GM19351 (cell line): ENCODE results near the gene CCDC82.
"Not testable (repeated sequence)": the region's sequence is repeated elsewhere in the genome, so short reads cannot be mapped to it uniquely, and the experiment has no call there.

Experiments used
- ATAC-seq: cut with Tn5 transposase; IDR thresholded peaks from one replicate; pipeline ENCODE4 v1.9.1; 2021; ENCODE audit warnings: mild to moderate bottlenecking, moderate library complexity; ENCODE audit not compliant: unreplicated experiment

The CCDC82 gene

GRCh38 chr11:96389720-96390487 is at the start of gene CCDC82, which contains the start of gene JRKL:
Gene CCDC82, minus strand, starts transcription at chr11:96389912. Its CDS starts 5,165 bp downstream, at chr11:96384747.
Gene JRKL, plus strand, starts transcription at chr11:96390013. Its CDS starts 637 bp downstream, at chr11:96390650.
- peak; percentile 87 for ATAC-seq

- ATAC-seq: not testable (repeated sequence)
Measured at GRCh38 chr11:96432654-96433053, 42.9 kb upstream of the CCDC82 start.

GRCh38 chr11:96430668-96431067 is 41.0 kb upstream of the CCDC82 start:
- ATAC-seq: no peak

- no peak for ATAC-seq
Measured at GRCh38 chr11:96424693-96425092, 35.0 kb upstream of the CCDC82 start.

GRCh38 chr11:96413408-96413807 is 23.7 kb upstream of the CCDC82 start:
- no peak for ATAC-seq

GRCh38 chr11:96412761-96413381 is 23.2 kb upstream of the CCDC82 start:
- ATAC-seq: no peak

GRCh38 chr11:96411412-96411811 is 21.7 kb upstream of the CCDC82 start:
- ATAC-seq: not testable (repeated sequence)

GRCh38 chr11:96400697-96401096 is 11.0 kb upstream of the CCDC82 start:
- ATAC-seq: no peak

- no peak for ATAC-seq
Measured at GRCh38 chr11:96397863-96398262, 8.2 kb upstream of the CCDC82 start.

GRCh38 chr11:96396637-96397036 is 6.9 kb upstream of the CCDC82 start:
- no peak for ATAC-seq

- no peak for ATAC-seq
Measured at GRCh38 chr11:96394773-96395172, 5.1 kb upstream of the CCDC82 start.

- no peak for ATAC-seq
Measured at GRCh38 chr11:96393753-96394348, 4.1 kb upstream of the CCDC82 start.

- ATAC-seq: no peak
Measured at GRCh38 chr11:96391698-96392307, 2.1 kb upstream of the CCDC82 start.

GRCh38 chr11:96390488-96390792 is 728 bp upstream of the CCDC82 start:
- ATAC-seq: no peak

GRCh38 chr11:96388891-96389719 is 607 bp downstream of the CCDC82 start:
- ATAC-seq: peak; percentile 50

GRCh38 chr11:96385187-96385586 is 4.5 kb downstream of the CCDC82 start:
- ATAC-seq: no peak

- no peak for ATAC-seq
Measured at GRCh38 chr11:96384156-96384555, 5.6 kb downstream of the CCDC82 start.

- no peak for ATAC-seq
Measured at GRCh38 chr11:96376796-96377195, 12.9 kb downstream of the CCDC82 start.

GRCh38 chr11:96373826-96374225 is 15.9 kb downstream of the CCDC82 start:
- no peak for ATAC-seq

- ATAC-seq: no peak
Measured at GRCh38 chr11:96367342-96367741, 22.4 kb downstream of the CCDC82 start.

GRCh38 chr11:96366024-96366423 is 23.7 kb downstream of the CCDC82 start:
- no peak for ATAC-seq
